Glutamatergic neuron (in vitro differentiated cells): ENCODE data around the gene SKI. TPM values are rescaled to one million over a fixed set of nuclear protein-coding genes. Genes with fewer than 3 reads are reported as not detected.
"Not testable (repeated sequence)": the region's sequence is repeated elsewhere in the genome, so short reads cannot be mapped to it uniquely, and the experiment has no call there.

Experiments
- DNase-seq: peaks from one replicate; pipeline ENCODE4 v3.0.0; 2022
- H3K27ac Mint-ChIP-seq: one replicate; pipeline ENCODE4 v1.8.0; 2020; ENCODE audit warnings: mild to moderate bottlenecking, mixed read lengths, inconsistent platforms; ENCODE audit not compliant: unreplicated experiment
- H3K27me3 Mint-ChIP-seq: one replicate; pipeline ENCODE4 v1.8.0; 2020; ENCODE audit warnings: mild to moderate bottlenecking, moderate library complexity, mixed read lengths, inconsistent platforms; ENCODE audit not compliant: unreplicated experiment
- H3K36me3 Mint-ChIP-seq: one replicate; pipeline ENCODE4 v1.8.0; 2020; ENCODE audit warnings: mild to moderate bottlenecking, mixed read lengths, inconsistent platforms; ENCODE audit not compliant: unreplicated experiment
- H3K4me1 Mint-ChIP-seq: one replicate; pipeline ENCODE4 v1.8.0; 2020; ENCODE audit warnings: mild to moderate bottlenecking, low read depth, mixed read lengths, inconsistent platforms; ENCODE audit not compliant: unreplicated experiment
- H3K4me3 Mint-ChIP-seq: one replicate; pipeline ENCODE4 v1.8.0; 2020; ENCODE audit warnings: mild to moderate bottlenecking, mixed read lengths, inconsistent platforms; ENCODE audit not compliant: unreplicated experiment
- H3K9me3 Mint-ChIP-seq: one replicate; pipeline ENCODE4 v1.8.0; 2020; ENCODE audit warnings: mild to moderate bottlenecking, moderate library complexity, mixed read lengths, inconsistent platforms; ENCODE audit not compliant: unreplicated experiment
- CTCF ChIP-seq: fragments of 200-600 bp; sonication (generic); IDR thresholded peaks from one replicate; pipeline ENCODE4 v1.5.0; 2021; ENCODE audit not compliant: partially characterized antibody, unreplicated experiment
- total RNA-seq: library from RNA; stranded (reverse); fragmentation: NEBNext Ultra II Directional; extraction: Animal tissue kit (Norgen Biotek cat#: 25700); gene quantifications from one replicate; pipeline ENCODE4 v1.2.1, GENCODE V29; 2021; ENCODE audit not compliant: unreplicated experiment

Gene SKI
- total RNA-seq, 1 donor from 2014 or later: 143 TPM

- no peaks in the 10 kb centered on the region for H3K36me3 Mint-ChIP-seq
- peaks cover 9% of the 10 kb centered on the region for H3K27me3 Mint-ChIP-seq
- TF ChIP-seq CTCF: no peak
- no peak overlapping the region for H3K27ac Mint-ChIP-seq
- no peak for DNase-seq
- peaks cover 6% of the 10 kb centered on the region for H3K4me1 Mint-ChIP-seq
- H3K9me3 Mint-ChIP-seq: peaks cover 8% of the 10 kb centered on the region
- H3K4me3 Mint-ChIP-seq: no peak overlapping the region
Observed at GRCh38 chr1:2330519-2331199, 102.5 kb downstream of the SKI start.

GRCh38 chr1:2331200-2331544 lies 103.1 kb downstream of the SKI start:
- Mint-ChIP-seq H3K36me3 (no peaks in the 10 kb centered on the region), H3K4me1 (peaks cover 6% of the 10 kb centered on the region), H3K9me3 (peaks cover 6% of the 10 kb centered on the region), H3K27me3 (peaks cover 9% of the 10 kb centered on the region), H3K27ac (no peak overlapping the region), H3K4me3 (no peak overlapping the region)
- TF ChIP-seq CTCF: no peak
- no peak for DNase-seq

DNA sequence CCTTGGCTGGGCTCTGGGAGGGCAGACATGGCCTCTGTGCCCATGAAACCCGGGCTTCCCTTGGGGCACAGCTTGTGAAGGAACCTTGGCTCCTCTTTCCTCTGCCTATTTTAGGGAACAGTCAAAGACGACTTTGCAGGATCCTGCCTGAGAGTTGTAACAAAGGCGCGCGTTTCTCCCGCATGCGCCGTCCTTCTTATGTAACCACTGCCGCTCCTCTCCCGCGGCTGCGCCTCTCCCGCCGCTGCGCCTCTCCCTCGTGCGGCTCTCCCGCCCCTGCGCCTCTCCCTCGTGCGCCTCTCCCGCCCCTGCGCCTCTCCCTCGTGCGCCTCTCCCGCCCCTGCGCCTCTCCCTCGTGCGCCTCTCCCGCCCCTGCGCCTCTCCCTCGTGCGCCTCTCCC lies 103.5 kb downstream of the SKI start:
- H3K9me3 Mint-ChIP-seq, DNase-seq, H3K27ac Mint-ChIP-seq, H3K36me3 Mint-ChIP-seq, H3K4me1 Mint-ChIP-seq, H3K27me3 Mint-ChIP-seq, H3K4me3 Mint-ChIP-seq: not testable (repeated sequence)

GRCh38 chr1:2334366-2334765 lies 106.2 kb downstream of the SKI start:
- H3K36me3 Mint-ChIP-seq: no peaks in the 10 kb centered on the region
- H3K27ac Mint-ChIP-seq: no peak overlapping the region
- H3K4me1 Mint-ChIP-seq: peaks cover 2% of the 10 kb centered on the region
- DNase-seq: no peak
- TF ChIP-seq CTCF: no peak
- H3K4me3 Mint-ChIP-seq: no peak overlapping the region
- H3K9me3 Mint-ChIP-seq: no peaks in the 10 kb centered on the region
- peaks cover 11% of the 10 kb centered on the region for H3K27me3 Mint-ChIP-seq

GRCh38 chr1:2334883-2335534 lies 106.9 kb downstream of the SKI start:
- peaks cover 2% of the 10 kb centered on the region for H3K4me1 Mint-ChIP-seq
- no peak overlapping the region for H3K4me3 Mint-ChIP-seq
- peaks cover under 1% of the 10 kb centered on the region for H3K9me3 Mint-ChIP-seq
- H3K27me3 Mint-ChIP-seq: peaks cover 11% of the 10 kb centered on the region
- no peaks in the 10 kb centered on the region for H3K36me3 Mint-ChIP-seq
- H3K27ac Mint-ChIP-seq: no peak overlapping the region
- TF ChIP-seq CTCF: no peak
- DNase-seq: no peak
